Measurements from ENCODE around the gene SLC25A53.

SLC25A53 gene

GRCh38 chrX:104156630-104157529 lies at the start of gene SLC25A53 (continued):
- TF ChIP-seq ZNF354C (tag by site-specific recombination; IDR thresholded peaks at IDR 0.05; ENCODE audit: borderline replicate concordance, low read depth) (no peak), ZNF324 (tag by site-specific recombination; IDR thresholded peaks at IDR 0.05) (peak; percentile 99), MZF1 (tag by site-specific recombination; IDR thresholded peaks at IDR 0.05; ENCODE audit: borderline replicate concordance) (peak; percentile 29), BCL11A (tag by site-specific recombination; IDR thresholded peaks at IDR 0.05; ENCODE audit: low read depth) (no peak), ZFP37 (tag by site-specific recombination; IDR thresholded peaks at IDR 0.05) (peak; percentile 96), PRDM10 (tag by site-specific recombination; IDR thresholded peaks at IDR 0.05) (peak; percentile 70), ZNF792 (tag by site-specific recombination; IDR thresholded peaks at IDR 0.05) (no peak), ZNF830 (tag by site-specific recombination; IDR thresholded peaks at IDR 0.05; ENCODE audit: low read depth) (no peak), ZNF416 (tag by site-specific recombination; IDR thresholded peaks at IDR 0.05) (no peak), TSHZ1 (tag by site-specific recombination; IDR thresholded peaks at IDR 0.05; ENCODE audit: borderline replicate concordance) (peak; percentile 71; the same call in 1 of the 2 replicates), ZNF701 (tag by site-specific recombination; IDR thresholded peaks at IDR 0.05) (no peak), ZBTB44 (tag by site-specific recombination; IDR thresholded peaks at IDR 0.05) (no peak), HOXD13 (CRISPR knock-in tag; IDR thresholded peaks at IDR 0.05; ENCODE audit: borderline replicate concordance) (peak; percentile 70; the same call in 1 of the 2 replicates), ZNF488 (tag by site-specific recombination; IDR thresholded peaks at IDR 0.05) (no peak), PRDM2 (tag by site-specific recombination; IDR thresholded peaks at IDR 0.05; ENCODE audit: borderline replicate concordance) (no peak), ZNF777 (tag by site-specific recombination; IDR thresholded peaks at IDR 0.05; ENCODE audit: borderline replicate concordance) (peak; percentile 93), ZNF843 (tag by site-specific recombination; IDR thresholded peaks at IDR 0.05) (peak; percentile 86), ZNF596 (tag by site-specific recombination; IDR thresholded peaks at IDR 0.05) (no peak), ZNF692 (tag by site-specific recombination; IDR thresholded peaks at IDR 0.05) (peak; percentile 90), EGR2 (tag by site-specific recombination; IDR thresholded peaks at IDR 0.05; ENCODE audit: low read depth) (peak; percentile 78), ZNF175 (tag by site-specific recombination; IDR thresholded peaks at IDR 0.05) (no peak)

All from HEK293 (cell line).